BE2C (cell line): ENCODE measurements around the gene DPM1.
A peak's percentile ranks its signal among the peaks of the same experiment; 100 is the strongest.

ENCODE experiments used
- DNase-seq: peaks from one replicate; pipeline ENCODE4 v3.0.0-alpha.2; 2020
- H3K27me3 ChIP-seq: fragments of 250-450 bp; sonication (Bioruptor Pico); 2 replicates; pipeline ENCODE4 v1.5.1; 2020; ENCODE audit warnings: mild to moderate bottlenecking
- H3K36me3 ChIP-seq: fragments of 250-450 bp; sonication (Bioruptor Pico); 2 replicates; pipeline ENCODE4 v1.5.1; 2020; ENCODE audit warnings: mild to moderate bottlenecking
- H3K4me1 ChIP-seq: fragments of 250-450 bp; sonication (Bioruptor Pico); 2 replicates; pipeline ENCODE4 v1.5.1; 2020
- H3K4me3 ChIP-seq: 2 replicates; pipeline ENCODE4 v1.5.1; 2011; ENCODE audit warnings: low read depth, low read length
- H3K9me3 ChIP-seq: fragments of 250-450 bp; sonication (Bioruptor Pico); 2 replicates; pipeline ENCODE4 v1.5.1; 2020
- TF ChIP-seq, protein P1 (sequence below): IDR thresholded peaks from 2 replicates; pipeline ENCODE4 v1.5.1; 2012; ENCODE audit warnings: mild to moderate bottlenecking, low read depth, low read length

Gene DPM1

DNA sequence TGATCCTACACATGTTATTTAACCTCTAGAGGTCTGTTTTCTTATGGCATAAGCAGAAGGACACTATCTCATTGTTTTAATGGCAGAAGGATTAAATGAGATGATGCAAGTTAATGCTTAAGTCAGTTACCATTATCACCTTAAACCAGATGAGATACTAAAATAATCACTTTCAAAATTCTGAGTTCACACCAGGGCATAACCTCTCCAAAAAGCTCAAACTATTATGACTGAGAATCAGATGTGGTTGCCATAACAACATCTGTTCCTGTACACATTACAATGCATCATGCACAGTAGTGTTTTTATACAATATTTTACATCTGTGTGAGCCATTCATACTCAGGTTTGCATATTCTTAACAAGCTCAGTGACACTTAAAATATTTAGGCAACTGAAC is 37.3 kb downstream of the DPM1 start:
- H3K4me1 ChIP-seq: peaks cover 21% of the 10 kb centered on the region
- peaks cover 58% of the 10 kb centered on the region for H3K36me3 ChIP-seq
- no peaks in the 10 kb centered on the region for H3K27me3 ChIP-seq
- no peak overlapping the region for H3K4me3 ChIP-seq
- no peak for DNase-seq
- TF ChIP-seq, protein P1, sequence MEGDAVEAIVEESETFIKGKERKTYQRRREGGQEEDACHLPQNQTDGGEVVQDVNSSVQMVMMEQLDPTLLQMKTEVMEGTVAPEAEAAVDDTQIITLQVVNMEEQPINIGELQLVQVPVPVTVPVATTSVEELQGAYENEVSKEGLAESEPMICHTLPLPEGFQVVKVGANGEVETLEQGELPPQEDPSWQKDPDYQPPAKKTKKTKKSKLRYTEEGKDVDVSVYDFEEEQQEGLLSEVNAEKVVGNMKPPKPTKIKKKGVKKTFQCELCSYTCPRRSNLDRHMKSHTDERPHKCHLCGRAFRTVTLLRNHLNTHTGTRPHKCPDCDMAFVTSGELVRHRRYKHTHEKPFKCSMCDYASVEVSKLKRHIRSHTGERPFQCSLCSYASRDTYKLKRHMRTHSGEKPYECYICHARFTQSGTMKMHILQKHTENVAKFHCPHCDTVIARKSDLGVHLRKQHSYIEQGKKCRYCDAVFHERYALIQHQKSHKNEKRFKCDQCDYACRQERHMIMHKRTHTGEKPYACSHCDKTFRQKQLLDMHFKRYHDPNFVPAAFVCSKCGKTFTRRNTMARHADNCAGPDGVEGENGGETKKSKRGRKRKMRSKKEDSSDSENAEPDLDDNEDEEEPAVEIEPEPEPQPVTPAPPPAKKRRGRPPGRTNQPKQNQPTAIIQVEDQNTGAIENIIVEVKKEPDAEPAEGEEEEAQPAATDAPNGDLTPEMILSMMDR: no peak
- H3K9me3 ChIP-seq: no peaks in the 10 kb centered on the region

DNA sequence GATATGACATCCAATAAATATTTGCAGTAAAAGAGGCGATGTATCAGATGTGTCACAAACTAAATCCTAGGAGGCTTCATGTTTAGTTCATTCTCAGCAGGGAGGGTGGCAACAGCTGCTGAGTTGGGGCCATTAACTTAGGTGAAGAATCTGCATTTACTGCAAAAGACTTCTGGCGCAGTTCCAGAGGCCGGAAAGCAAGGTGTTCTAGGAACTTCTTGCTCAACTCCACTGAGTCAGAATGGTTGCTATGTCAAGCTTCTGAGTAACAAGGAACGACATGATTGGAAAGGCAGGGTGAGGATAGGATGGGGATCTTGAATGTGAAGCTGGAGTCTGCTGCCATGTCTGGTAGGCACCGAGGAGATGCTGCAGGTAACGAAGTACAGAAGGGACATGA is 38.8 kb downstream of the DPM1 start:
- peak; percentile 22 for DNase-seq
- Histone ChIP-seq H3K36me3 (peaks cover 48% of the 10 kb centered on the region), H3K4me3 (no peak overlapping the region), H3K9me3 (no peaks in the 10 kb centered on the region), H3K4me1 (peaks cover 32% of the 10 kb centered on the region), H3K27me3 (no peaks in the 10 kb centered on the region)
- TF ChIP-seq, protein P1: no peak

DNA sequence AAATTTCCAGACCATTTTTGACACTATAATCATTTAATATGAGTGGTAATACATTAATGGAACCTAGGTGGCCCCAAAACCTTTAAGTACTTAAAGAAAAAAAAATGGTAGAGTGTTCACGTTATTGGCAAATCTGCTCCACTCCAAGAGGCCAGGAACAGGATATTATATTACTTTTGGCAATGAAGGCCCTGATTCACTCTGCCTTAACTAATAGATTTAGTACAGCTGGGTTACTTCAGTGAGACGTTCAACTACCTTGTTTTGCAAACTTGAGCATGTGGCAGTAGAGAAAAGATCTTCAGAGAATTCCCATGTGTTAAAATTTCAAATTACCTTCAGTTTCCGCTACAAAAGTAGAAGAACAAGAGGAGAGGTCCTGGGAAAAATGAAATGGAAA is 39.9 kb downstream of the DPM1 start:
- DNase-seq: no peak
- Histone ChIP-seq H3K27me3 (no peaks in the 10 kb centered on the region), H3K4me1 (peaks cover 41% of the 10 kb centered on the region), H3K4me3 (no peak overlapping the region), H3K36me3 (peaks cover 45% of the 10 kb centered on the region), H3K9me3 (no peaks in the 10 kb centered on the region)
- TF ChIP-seq, protein P1: no peak

DNA sequence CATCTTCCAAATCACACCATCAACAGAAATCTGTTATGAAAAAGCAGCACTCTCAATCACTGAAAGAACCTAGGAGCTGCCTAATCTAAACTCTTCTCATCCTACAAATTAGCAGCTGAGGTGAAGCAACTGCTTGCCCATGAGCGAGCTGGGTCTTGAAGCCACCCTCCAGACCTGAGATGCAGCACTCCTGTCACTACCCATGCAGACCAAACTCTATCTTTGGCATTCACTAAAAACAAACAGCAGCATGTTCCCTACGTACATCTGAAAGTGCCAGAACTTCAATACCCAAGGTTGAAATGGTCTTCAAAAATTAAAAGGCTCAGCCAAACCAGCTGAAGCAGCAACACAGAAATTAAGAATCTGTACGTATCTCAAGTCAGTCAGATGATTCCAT is 41.4 kb downstream of the DPM1 start:
- no peaks in the 10 kb centered on the region for H3K27me3 ChIP-seq
- peaks cover 41% of the 10 kb centered on the region for H3K4me1 ChIP-seq
- TF ChIP-seq, protein P1: no peak
- peaks cover 40% of the 10 kb centered on the region for H3K36me3 ChIP-seq
- H3K4me3 ChIP-seq: no peak overlapping the region
- no peak for DNase-seq
- H3K9me3 ChIP-seq: no peaks in the 10 kb centered on the region

DNA sequence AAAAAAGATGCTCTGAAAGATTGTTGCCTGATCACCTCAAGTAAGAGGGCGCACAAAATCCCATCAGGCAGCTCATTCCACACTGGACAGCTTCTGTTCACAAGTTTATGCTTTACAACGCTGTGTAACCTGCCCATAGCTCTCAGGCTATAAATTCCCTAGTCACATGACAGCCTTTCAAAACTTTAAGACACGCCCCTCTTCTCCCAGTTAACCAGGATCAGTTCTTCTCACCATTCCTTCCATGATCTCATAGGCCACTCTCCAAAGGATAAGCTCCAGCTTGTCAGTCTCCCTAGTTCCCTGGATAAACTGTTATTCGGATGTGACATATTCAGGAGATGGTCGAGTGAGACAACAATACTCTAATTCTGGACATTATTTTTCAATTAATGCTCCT is 42.1 kb downstream of the DPM1 start:
- TF ChIP-seq, protein P1: no peak
- H3K36me3 ChIP-seq: peaks cover 35% of the 10 kb centered on the region
- H3K4me3 ChIP-seq: no peak overlapping the region
- peaks cover 41% of the 10 kb centered on the region for H3K4me1 ChIP-seq
- no peaks in the 10 kb centered on the region for H3K9me3 ChIP-seq
- H3K27me3 ChIP-seq: no peaks in the 10 kb centered on the region
- peak; percentile 19 for DNase-seq

DNA sequence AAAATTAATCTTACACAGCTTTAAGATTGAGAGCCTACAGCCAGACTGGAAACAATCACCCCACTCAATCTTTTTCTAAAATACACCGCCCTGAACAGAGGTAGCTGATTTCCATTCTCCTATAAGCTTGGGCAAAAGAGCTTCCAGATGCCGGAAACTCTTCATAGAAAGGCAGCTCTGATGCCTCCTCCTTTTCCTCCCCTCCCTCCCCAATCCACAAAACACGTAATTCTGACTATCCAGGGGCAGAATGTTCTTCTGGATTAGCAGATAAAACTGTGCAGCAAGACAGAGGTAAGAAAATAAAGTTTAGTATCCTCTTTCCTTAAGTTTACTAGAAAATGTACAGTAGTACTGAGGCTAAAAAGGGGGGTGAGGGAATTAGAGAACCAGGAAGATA is 42.9 kb downstream of the DPM1 start:
- TF ChIP-seq, protein P1: no peak
- no peak for DNase-seq
- Histone ChIP-seq H3K27me3 (no peaks in the 10 kb centered on the region), H3K4me3 (no peak overlapping the region), H3K9me3 (no peaks in the 10 kb centered on the region), H3K4me1 (peaks cover 41% of the 10 kb centered on the region), H3K36me3 (peaks cover 29% of the 10 kb centered on the region)
